Endothelial cell of umbilical vein (primary cell): Measurements from ENCODE around the gene HOXC5. TPM values are rescaled to one million over a fixed set of nuclear protein-coding genes. Genes with fewer than 3 reads are reported as not detected.

Experiments
- BruUV-seq: library from RNA; stranded (reverse); fragments of 400-500 nt; replicated peaks from 2 replicates; lab custom pipeline; 2021; lab: Mats Ljungman, UMichigan
- CTCF ChIA-PET: fragments of 300-600, 350-600 bp; sonication (Branson Sonifier 250); formaldehyde crosslinking; loops from one replicate; lab custom pipeline; 2021; ENCODE audit warnings: antibody characterized with exemption, inconsistent platforms; lab: Charles Lee
- POLR2A ChIA-PET: fragments of 300-600, 350-600 bp; sonication (Branson Sonifier 250); formaldehyde crosslinking; loops from one replicate; lab custom pipeline; 2021; ENCODE audit warnings: antibody characterized with exemption, inconsistent platforms; lab: Charles Lee
- DNase-seq: peaks from one replicate; pipeline ENCODE4 v3.0.0-alpha.2; 2011; ENCODE audit warnings: low read depth, low spot score
- FAIRE-seq: peaks from 2 replicates; lab custom pipeline; 2011; peaks lifted over from hg19 to GRCh38; lab: Jason Lieb, UNC
- H2AFZ ChIP-seq: 2 replicates; pipeline ENCODE4 v1.6.0; 2012; ENCODE audit warnings: low read depth, low read length, control low read depth, inconsistent platforms
- H3K27ac ChIP-seq: 2 replicates; pipeline ENCODE4 v1.5.1; 2011; ENCODE audit warnings: low read depth, mild to moderate bottlenecking, control low read depth, low read length, moderate library complexity; ENCODE audit not compliant: insufficient read depth
- H3K27me3 ChIP-seq, 2 experiments: 2 replicates each; pipeline versions ENCODE4 v1.6.0 to v1.6.1; 2011; ENCODE audit warnings: low read length in 2 of 2, mixed read lengths in 1 of 2; ENCODE audit not compliant: control insufficient read depth in 2 of 2, insufficient read depth in 2 of 2
- H3K36me3 ChIP-seq, 2 experiments: 2 replicates in 1 of 2; 3 replicates in 1 of 2; pipeline ENCODE4 v1.5.1; 2011; ENCODE audit warnings: low read length in 2 of 2, mild to moderate bottlenecking in 1 of 2, moderate library complexity in 1 of 2; ENCODE audit not compliant: control insufficient read depth in 2 of 2, insufficient read depth in 2 of 2; ENCODE audit errors: extremely low read depth in 1 of 2
- H3K4me1 ChIP-seq: 3 replicates; pipeline ENCODE4 v1.5.1; 2011; ENCODE audit warnings: mild to moderate bottlenecking, low read length; ENCODE audit not compliant: control insufficient read depth, insufficient read depth; ENCODE audit errors: extremely low read depth
- H3K4me2 ChIP-seq: 2 replicates; pipeline ENCODE4 v1.6.1; 2011; ENCODE audit warnings: low read length, control low read depth, mixed read lengths; ENCODE audit not compliant: insufficient read depth
- H3K4me3 ChIP-seq, 3 experiments: fragments of 200-600 bp in 1 of 3; sonication (generic), shearing (Covaris generic) in 1 of 3; replicated peaks in 1 of 3; 2 replicates each; pipeline ENCODE4 v1.5.1; 2011 to 2016; ENCODE audit warnings: control low read depth in 3 of 3, low read length in 3 of 3, mild to moderate bottlenecking in 2 of 3, inconsistent platforms in 1 of 3, low read depth in 1 of 3, moderate library complexity in 1 of 3; ENCODE audit not compliant: insufficient read depth in 1 of 3
- H3K79me2 ChIP-seq: 2 replicates; pipeline ENCODE4 v1.6.0; 2012; ENCODE audit warnings: low read length, inconsistent platforms; ENCODE audit not compliant: control insufficient read depth, insufficient read depth
- H3K9ac ChIP-seq: replicated peaks from 2 replicates; pipeline ENCODE3; 2011; ENCODE audit warnings: low read length, control low read depth; ENCODE audit not compliant: insufficient read depth; ENCODE audit errors: extremely low read depth
- H3K9me1 ChIP-seq: replicated peaks from 3 replicates; pipeline ENCODE4 v1.6.0; 2011; ENCODE audit warnings: mild to moderate bottlenecking, low read length; ENCODE audit not compliant: control insufficient read depth, insufficient read depth; ENCODE audit errors: extremely low read depth
- H3K9me3 ChIP-seq: replicated peaks from 2 replicates; pipeline ENCODE4 v1.5.1; 2012; ENCODE audit warnings: low read length, inconsistent platforms; ENCODE audit not compliant: control insufficient read depth, insufficient read depth
- H4K20me1 ChIP-seq: replicated peaks from 2 replicates; pipeline ENCODE3; 2011; ENCODE audit warnings: mild to moderate bottlenecking, low read length; ENCODE audit not compliant: control insufficient read depth, insufficient read depth; ENCODE audit errors: extremely low read depth
- FOS ChIP-seq: IDR thresholded peaks from 2 replicates; pipeline ENCODE4 v1.6.1; 2011; ENCODE audit warnings: mild to moderate bottlenecking, low read length, moderate library complexity, borderline replicate concordance; ENCODE audit not compliant: insufficient read depth
- GATA2 ChIP-seq: IDR thresholded peaks from 2 replicates; pipeline ENCODE4 v1.7.0; 2011; ENCODE audit warnings: low read depth, mild to moderate bottlenecking, moderate library complexity, mixed read lengths, low read length; ENCODE audit not compliant: insufficient read length, insufficient read depth
- JUN ChIP-seq: IDR thresholded peaks from 2 replicates; pipeline ENCODE4 v1.6.1; 2011; ENCODE audit warnings: borderline replicate concordance, low read depth; ENCODE audit not compliant: insufficient read length, insufficient read depth
- MYC ChIP-seq: IDR thresholded peaks from one replicate; pipeline ENCODE4 v1.6.1; 2011; ENCODE audit warnings: mild to moderate bottlenecking, low read depth, low read length
- dilution Hi-C: fragments of 300-500 bp; cut with MboI; formaldehyde crosslinking; loops from one replicate; pipeline ENCODE4 v1.15.0; 2019; ENCODE audit warnings: low sequenced_read_pairs; ENCODE audit not compliant: extremely low pct_ligation_motif_present
- intact Hi-C: fragments of 100-400 bp; cut with micrococcal nuclease; formaldehyde crosslinking; loops from one replicate; pipeline ENCODE4 v1.10.0; 2022
- polyA plus RNA-seq, 4 experiments: library from polyadenylated mRNA; depleted of rRNA in 3 of 4; stranded (reverse) in 3 of 4; unstranded in 1 of 4; fragments of >200 nt; gene quantifications; 2 replicates each; pipeline versions ENCODE4 v1.2.1 to v1.2.3, GENCODE V29; 2011 to 2012; ENCODE audit warnings: missing spikeins in 1 of 4
- total RNA-seq: library from RNA; stranded (reverse); gene quantifications from 2 replicates; pipeline ENCODE4 v1.2.3, GENCODE V29; 2021
- TF ChIP-seq, protein P1 (sequence below), 2 donors: IDR thresholded peaks; 1 replicate in 1 of 2; 2 replicates in 1 of 2; pipeline ENCODE4 v1.5.1; 2011; ENCODE audit warnings: low read length in 2 of 2, mild to moderate bottlenecking in 2 of 2, moderate library complexity in 2 of 2, control low read depth in 1 of 2, inconsistent platforms in 1 of 2, low read depth in 1 of 2; ENCODE audit not compliant: insufficient read depth in 1 of 2; ENCODE audit errors: extremely low read depth in 1 of 2

HOXC5 gene
- total and polyA plus RNA-seq, 2 donors (not counting 3 experiments of a cell fraction or from before 2014, with no cell fraction given) = not detected

DNA sequence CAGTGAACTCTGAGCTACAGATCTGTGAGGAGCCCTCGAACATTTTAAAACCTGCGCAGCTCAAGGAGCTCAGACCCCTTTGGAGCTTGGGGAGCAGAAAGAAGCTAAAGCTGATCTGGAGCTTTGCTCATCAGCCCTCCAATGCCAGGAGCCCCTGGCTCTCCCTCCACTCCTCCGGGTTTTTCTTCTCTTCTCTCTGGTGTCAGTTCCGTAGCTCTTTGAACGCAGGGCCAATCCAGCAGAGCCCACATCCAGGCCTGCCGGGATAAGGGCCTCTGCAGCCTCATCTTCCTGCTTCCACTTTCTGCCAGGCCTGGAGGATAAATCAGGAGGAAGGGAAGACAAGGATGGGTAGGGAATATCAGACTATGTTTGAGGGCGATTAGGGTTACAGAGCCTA lies 26.8 kb downstream of the HOXC5 start:
- intact Hi-C loops = no loop called here
- H3K36me3 ChIP-seq = no peaks in the 10 kb centered on the region
- no peaks in the 10 kb centered on the region for H3K79me2 ChIP-seq
- DNase-seq = no peak
- H3K27ac ChIP-seq = no peak overlapping the region
- H3K9me1 ChIP-seq = no peaks in the 10 kb centered on the region
- BruUV-seq = no TSS peak
- no peak overlapping the region for H3K9ac ChIP-seq
- ChIA-PET CTCF (interaction anchor here (1.0 to 1.4 kb wide), 2 partner anchors 8 to 27 kb away, joined by 3 to 6 read pairs; no protein-coding TSS in a partner anchor), POLR2A (no interaction called here)
- H3K27me3 ChIP-seq = peaks cover 61 to 66% of the 10 kb centered on the region in 2 experiments
- H3K4me2 ChIP-seq = no peak overlapping the region
- no peak overlapping the region for H2AFZ ChIP-seq
- FAIRE-seq = no peak
- no peaks in the 10 kb centered on the region for H3K9me3 ChIP-seq
- H3K4me1 ChIP-seq = no peaks in the 10 kb centered on the region
- TF ChIP-seq JUN (no peak), FOS (no peak), GATA2 (no peak), MYC (no peak)
- TF ChIP-seq, protein P1, sequence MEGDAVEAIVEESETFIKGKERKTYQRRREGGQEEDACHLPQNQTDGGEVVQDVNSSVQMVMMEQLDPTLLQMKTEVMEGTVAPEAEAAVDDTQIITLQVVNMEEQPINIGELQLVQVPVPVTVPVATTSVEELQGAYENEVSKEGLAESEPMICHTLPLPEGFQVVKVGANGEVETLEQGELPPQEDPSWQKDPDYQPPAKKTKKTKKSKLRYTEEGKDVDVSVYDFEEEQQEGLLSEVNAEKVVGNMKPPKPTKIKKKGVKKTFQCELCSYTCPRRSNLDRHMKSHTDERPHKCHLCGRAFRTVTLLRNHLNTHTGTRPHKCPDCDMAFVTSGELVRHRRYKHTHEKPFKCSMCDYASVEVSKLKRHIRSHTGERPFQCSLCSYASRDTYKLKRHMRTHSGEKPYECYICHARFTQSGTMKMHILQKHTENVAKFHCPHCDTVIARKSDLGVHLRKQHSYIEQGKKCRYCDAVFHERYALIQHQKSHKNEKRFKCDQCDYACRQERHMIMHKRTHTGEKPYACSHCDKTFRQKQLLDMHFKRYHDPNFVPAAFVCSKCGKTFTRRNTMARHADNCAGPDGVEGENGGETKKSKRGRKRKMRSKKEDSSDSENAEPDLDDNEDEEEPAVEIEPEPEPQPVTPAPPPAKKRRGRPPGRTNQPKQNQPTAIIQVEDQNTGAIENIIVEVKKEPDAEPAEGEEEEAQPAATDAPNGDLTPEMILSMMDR (IDR thresholded peaks at IDR 0.05; ENCODE audit: extremely low read depth in 1 of 2, insufficient read depth in 1 of 2, low read depth in 1 of 2, low read length in 2 of 2) = no peak
- dilution Hi-C loops = no loop called here
- no peaks in the 10 kb centered on the region for H4K20me1 ChIP-seq
- no peak overlapping the region for H3K4me3 ChIP-seq
